ENCODE results near the gene THAP10. TPM values are rescaled to one million over a fixed set of nuclear protein-coding genes. Genes with fewer than 3 reads are reported as not detected.

The THAP10 gene
- total RNA-seq, 1 experiment from 2014 or later = 2.5 TPM

GRCh38 chr15:70912187-70912586, 20.0 kb upstream of the THAP10 start:
- Histone ChIP-seq H2BK15ac (ENCODE audit: low read depth, low read length) (no peak overlapping the region), H3K23me2 (ENCODE audit: insufficient read length, low read depth, low read length, poor library complexity, severe bottlenecking) (no peaks in the 10 kb centered on the region), H2BK12ac (ENCODE audit: insufficient read length, low read depth, low read length) (no peak overlapping the region), H3K23ac (ENCODE audit: insufficient read length, low read depth, low read length) (no peak overlapping the region), H3K4me1 (ENCODE audit: insufficient read depth, low read length) (no peaks in the 10 kb centered on the region), H4K8ac (replicated peaks; ENCODE audit: insufficient read length, low read depth, low read length) (no peak overlapping the region), H3K9me3 (ENCODE audit: control insufficient read depth, low read depth, low read length) (no peaks in the 10 kb centered on the region), H3K14ac (ENCODE audit: insufficient read depth, low read length) (no peak overlapping the region), H3K79me1 (ENCODE audit: insufficient read depth, low read depth, low read length, poor library complexity, severe bottlenecking) (no peaks in the 10 kb centered on the region), H3K4me2 (ENCODE audit: insufficient read depth, insufficient read length, low read length) (no peak overlapping the region), H3T11ph (ENCODE audit: low read length) (no peak overlapping the region), H4K5ac (ENCODE audit: insufficient read length, low read depth, low read length) (no peak overlapping the region), H2AFZ (ENCODE audit: low read length) (no peak overlapping the region), H4K91ac (ENCODE audit: insufficient read length, low read depth, low read length) (no peak overlapping the region), H2AK5ac (ENCODE audit: insufficient read length, low read length) (no peak overlapping the region), H3K9ac (ENCODE audit: extremely low read depth, insufficient read length, low read length) (no peak overlapping the region), H3K79me2 (ENCODE audit: insufficient read depth, low read length) (no peaks in the 10 kb centered on the region), H3K56ac (ENCODE audit: insufficient read length, low read depth, low read length) (no peak overlapping the region), H3K27me3 (ENCODE audit: insufficient read depth, low read length) (no peaks in the 10 kb centered on the region), H4K20me1 (ENCODE audit: control insufficient read depth, insufficient read depth, insufficient read length) (no peaks in the 10 kb centered on the region), H3K18ac (ENCODE audit: insufficient read length, low read depth, low read length) (no peak overlapping the region), H3K27ac (ENCODE audit: insufficient read length, low read depth, low read length) (no peak overlapping the region), H2BK5ac (ENCODE audit: insufficient read length, low read length) (no peak overlapping the region), H2BK20ac (ENCODE audit: low read depth, low read length, poor library complexity, severe bottlenecking) (no peak overlapping the region), H3K4ac (ENCODE audit: low read depth, low read length) (no peak overlapping the region), H2BK120ac (ENCODE audit: low read depth, low read length, poor library complexity, severe bottlenecking) (no peak overlapping the region)
- TF ChIP-seq, protein P1, sequence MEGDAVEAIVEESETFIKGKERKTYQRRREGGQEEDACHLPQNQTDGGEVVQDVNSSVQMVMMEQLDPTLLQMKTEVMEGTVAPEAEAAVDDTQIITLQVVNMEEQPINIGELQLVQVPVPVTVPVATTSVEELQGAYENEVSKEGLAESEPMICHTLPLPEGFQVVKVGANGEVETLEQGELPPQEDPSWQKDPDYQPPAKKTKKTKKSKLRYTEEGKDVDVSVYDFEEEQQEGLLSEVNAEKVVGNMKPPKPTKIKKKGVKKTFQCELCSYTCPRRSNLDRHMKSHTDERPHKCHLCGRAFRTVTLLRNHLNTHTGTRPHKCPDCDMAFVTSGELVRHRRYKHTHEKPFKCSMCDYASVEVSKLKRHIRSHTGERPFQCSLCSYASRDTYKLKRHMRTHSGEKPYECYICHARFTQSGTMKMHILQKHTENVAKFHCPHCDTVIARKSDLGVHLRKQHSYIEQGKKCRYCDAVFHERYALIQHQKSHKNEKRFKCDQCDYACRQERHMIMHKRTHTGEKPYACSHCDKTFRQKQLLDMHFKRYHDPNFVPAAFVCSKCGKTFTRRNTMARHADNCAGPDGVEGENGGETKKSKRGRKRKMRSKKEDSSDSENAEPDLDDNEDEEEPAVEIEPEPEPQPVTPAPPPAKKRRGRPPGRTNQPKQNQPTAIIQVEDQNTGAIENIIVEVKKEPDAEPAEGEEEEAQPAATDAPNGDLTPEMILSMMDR (conservative IDR thresholded peaks at IDR 0.05) = no peak
- Mint-ChIP-seq H3K9me3 (peaks cover 0 to 5% of the 10 kb centered on the region in 2 experiments; a peak in 2 of 5 replicates), H3K27me3 (ENCODE audit: low read depth) (peaks cover 1% of the 10 kb centered on the region; the same call in 1 of the 2 replicates), H3K36me3 (ENCODE audit: insufficient read depth in 1 of 3, low read depth in 3 of 3) (peaks cover 6 to 11% (median 8%) of the 10 kb centered on the region in 3 experiments), H3K4me3 (no peak overlapping the region), H3K27ac (no peak overlapping the region), H3K4me1 (no peaks in the 10 kb centered on the region)
- no peak for DNase-seq
- WGBS (ENCODE audit: extremely low coverage, insufficient read length, low lambda C conversion rate) = no CpG with 5 or more reads among the region's 1 CpG

All from H9 (cell line).